SU-DHL-6 (cell line): Measurements from ENCODE around the gene TGM6.

ENCODE experiments used
- EZH2phosphoT487 ChIP-seq: fragments of 200-600 bp; sonication (generic), shearing (Covaris generic); conservative IDR thresholded peaks from 2 replicates; pipeline ENCODE4 v1.6.1; 2018; ENCODE audit warnings: mild to moderate bottlenecking, antibody characterized with exemption, low read length, moderate library complexity, mixed read lengths
- TF ChIP-seq, protein P1 (sequence below): fragments of 200-600 bp; sonication (generic); IDR thresholded peaks from one replicate; pipeline ENCODE4 v1.5.1; 2017; ENCODE audit warnings: antibody characterized with exemption, mild to moderate bottlenecking, low read length, moderate library complexity; ENCODE audit not compliant: insufficient read depth, poor library complexity, severe bottlenecking

DNA sequence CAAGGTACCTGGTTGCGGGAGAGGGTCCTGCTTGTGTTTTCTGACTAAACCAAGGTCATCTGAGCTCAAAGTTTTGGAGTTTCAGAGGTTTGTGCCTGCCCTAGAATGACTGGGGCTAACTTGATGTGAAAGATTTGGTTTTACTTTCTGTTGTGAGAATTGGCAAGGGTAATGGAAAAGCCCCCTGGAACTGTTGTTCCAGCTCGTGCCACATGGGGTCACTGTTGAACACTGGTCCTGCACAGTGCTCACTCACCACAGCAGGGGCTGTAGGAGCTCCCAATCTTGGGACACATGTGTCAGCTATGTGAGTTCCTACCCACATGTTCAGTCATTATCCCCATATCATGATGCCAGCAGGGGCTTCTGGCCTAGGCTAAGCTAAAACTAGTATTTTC lies 6.5 kb downstream of the TGM6 start:
- no peak for TF ChIP-seq EZH2phosphoT487
- TF ChIP-seq, protein P1, sequence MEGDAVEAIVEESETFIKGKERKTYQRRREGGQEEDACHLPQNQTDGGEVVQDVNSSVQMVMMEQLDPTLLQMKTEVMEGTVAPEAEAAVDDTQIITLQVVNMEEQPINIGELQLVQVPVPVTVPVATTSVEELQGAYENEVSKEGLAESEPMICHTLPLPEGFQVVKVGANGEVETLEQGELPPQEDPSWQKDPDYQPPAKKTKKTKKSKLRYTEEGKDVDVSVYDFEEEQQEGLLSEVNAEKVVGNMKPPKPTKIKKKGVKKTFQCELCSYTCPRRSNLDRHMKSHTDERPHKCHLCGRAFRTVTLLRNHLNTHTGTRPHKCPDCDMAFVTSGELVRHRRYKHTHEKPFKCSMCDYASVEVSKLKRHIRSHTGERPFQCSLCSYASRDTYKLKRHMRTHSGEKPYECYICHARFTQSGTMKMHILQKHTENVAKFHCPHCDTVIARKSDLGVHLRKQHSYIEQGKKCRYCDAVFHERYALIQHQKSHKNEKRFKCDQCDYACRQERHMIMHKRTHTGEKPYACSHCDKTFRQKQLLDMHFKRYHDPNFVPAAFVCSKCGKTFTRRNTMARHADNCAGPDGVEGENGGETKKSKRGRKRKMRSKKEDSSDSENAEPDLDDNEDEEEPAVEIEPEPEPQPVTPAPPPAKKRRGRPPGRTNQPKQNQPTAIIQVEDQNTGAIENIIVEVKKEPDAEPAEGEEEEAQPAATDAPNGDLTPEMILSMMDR, result peak; percentile 45
